ENCODE data around the gene OXSR1. TPM values are rescaled to one million over a fixed set of nuclear protein-coding genes. Genes with fewer than 3 reads are reported as not detected.

OXSR1 gene
- total and polyA plus RNA-seq, 2 of the 13 experiments (the other 11 are each of a cell fraction or from before 2014, with no cell fraction given) = 27.4 to 32.6 TPM

DNA sequence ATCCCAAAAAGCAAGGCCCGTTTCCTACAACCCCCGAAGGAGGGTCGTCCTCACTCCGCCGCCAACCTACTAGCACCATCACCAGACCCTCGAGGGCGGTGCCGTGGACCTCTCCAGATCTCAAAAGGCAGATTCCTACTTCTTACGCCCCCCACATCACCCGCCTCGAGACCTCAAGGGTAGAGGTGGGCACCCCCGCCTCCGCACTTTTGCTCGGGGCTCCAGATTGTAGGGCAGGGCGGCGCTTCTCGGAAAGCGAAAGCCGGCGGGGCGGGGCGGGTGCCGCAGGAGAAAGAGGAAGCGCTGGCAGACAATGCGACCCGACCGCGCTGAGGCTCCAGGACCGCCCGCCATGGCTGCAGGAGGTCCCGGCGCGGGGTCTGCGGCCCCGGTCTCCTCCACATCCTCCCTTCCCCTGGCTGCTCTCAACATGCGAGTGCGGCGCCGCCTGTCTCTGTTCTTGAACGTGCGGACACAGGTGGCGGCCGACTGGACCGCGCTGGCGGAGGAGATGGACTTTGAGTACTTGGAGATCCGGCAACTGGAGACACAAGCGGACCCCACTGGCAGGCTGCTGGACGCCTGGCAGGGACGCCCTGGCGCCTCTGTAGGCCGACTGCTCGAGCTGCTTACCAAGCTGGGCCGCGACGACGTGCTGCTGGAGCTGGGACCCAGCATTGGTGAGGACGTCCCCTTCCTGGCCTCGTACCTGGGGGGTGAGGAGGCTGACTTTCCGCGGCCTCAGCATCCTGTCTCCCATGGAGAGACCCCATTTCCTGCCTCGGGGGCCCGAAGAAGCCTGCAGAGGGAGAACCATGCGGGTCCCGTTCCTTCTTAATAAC lies 26.8 kb upstream of the OXSR1 start, which contains the start of gene MYD88 (continued):
- TF ChIP-seq ZNF790 (CRISPR knock-in tag; IDR thresholded peaks at IDR 0.05; ENCODE audit: borderline replicate concordance) (0 out of 2 replicates have a peak, but pooled peaks have one; percentile 22), ZNF136 (CRISPR knock-in tag; IDR thresholded peaks at IDR 0.05; ENCODE audit: low read depth) (no peak), RFX1 (IDR thresholded peaks at IDR 0.05) (no peak), DPF2 (CRISPR knock-in tag; IDR thresholded peaks at IDR 0.05; ENCODE audit: borderline replicate concordance, low read depth) (no peak), MAFK (conservative IDR thresholded peaks at IDR 0.05 in 1 of 2, IDR thresholded peaks at IDR 0.05 in 1 of 2; ENCODE audit: low read length in 2 of 2) (no peak), HNRNPUL1 (IDR thresholded peaks at IDR 0.05; ENCODE audit: low read depth, low read length) (no peak), RBM39 (IDR thresholded peaks at IDR 0.05; ENCODE audit: low read depth, low read length, poor library complexity, severe bottlenecking) (peak; percentile 86), ZNF780A (CRISPR knock-in tag; IDR thresholded peaks at IDR 0.05) (peak; percentile 51; the same call in 1 of the 2 replicates), ZFYVE20 (CRISPR knock-in tag; IDR thresholded peaks at IDR 0.05; ENCODE audit: borderline replicate concordance, low read depth) (no peak), ZNF709 (CRISPR knock-in tag; IDR thresholded peaks at IDR 0.05) (no peak; the same call in 1 of the 2 replicates), YY1 (IDR thresholded peaks at IDR 0.05; ENCODE audit: insufficient read depth, insufficient replicate concordance, low read depth, low read length) (peak; percentile 82), NAIF1 (CRISPR knock-in tag; IDR thresholded peaks at IDR 0.05; ENCODE audit: borderline replicate concordance) (0 out of 2 replicates have a peak, but pooled peaks have one; percentile 36), HNRNPLL (IDR thresholded peaks at IDR 0.05; ENCODE audit: low read depth, low read length, poor library complexity, severe bottlenecking) (peak; percentile 79)
- TF ChIP-seq, protein P1, sequence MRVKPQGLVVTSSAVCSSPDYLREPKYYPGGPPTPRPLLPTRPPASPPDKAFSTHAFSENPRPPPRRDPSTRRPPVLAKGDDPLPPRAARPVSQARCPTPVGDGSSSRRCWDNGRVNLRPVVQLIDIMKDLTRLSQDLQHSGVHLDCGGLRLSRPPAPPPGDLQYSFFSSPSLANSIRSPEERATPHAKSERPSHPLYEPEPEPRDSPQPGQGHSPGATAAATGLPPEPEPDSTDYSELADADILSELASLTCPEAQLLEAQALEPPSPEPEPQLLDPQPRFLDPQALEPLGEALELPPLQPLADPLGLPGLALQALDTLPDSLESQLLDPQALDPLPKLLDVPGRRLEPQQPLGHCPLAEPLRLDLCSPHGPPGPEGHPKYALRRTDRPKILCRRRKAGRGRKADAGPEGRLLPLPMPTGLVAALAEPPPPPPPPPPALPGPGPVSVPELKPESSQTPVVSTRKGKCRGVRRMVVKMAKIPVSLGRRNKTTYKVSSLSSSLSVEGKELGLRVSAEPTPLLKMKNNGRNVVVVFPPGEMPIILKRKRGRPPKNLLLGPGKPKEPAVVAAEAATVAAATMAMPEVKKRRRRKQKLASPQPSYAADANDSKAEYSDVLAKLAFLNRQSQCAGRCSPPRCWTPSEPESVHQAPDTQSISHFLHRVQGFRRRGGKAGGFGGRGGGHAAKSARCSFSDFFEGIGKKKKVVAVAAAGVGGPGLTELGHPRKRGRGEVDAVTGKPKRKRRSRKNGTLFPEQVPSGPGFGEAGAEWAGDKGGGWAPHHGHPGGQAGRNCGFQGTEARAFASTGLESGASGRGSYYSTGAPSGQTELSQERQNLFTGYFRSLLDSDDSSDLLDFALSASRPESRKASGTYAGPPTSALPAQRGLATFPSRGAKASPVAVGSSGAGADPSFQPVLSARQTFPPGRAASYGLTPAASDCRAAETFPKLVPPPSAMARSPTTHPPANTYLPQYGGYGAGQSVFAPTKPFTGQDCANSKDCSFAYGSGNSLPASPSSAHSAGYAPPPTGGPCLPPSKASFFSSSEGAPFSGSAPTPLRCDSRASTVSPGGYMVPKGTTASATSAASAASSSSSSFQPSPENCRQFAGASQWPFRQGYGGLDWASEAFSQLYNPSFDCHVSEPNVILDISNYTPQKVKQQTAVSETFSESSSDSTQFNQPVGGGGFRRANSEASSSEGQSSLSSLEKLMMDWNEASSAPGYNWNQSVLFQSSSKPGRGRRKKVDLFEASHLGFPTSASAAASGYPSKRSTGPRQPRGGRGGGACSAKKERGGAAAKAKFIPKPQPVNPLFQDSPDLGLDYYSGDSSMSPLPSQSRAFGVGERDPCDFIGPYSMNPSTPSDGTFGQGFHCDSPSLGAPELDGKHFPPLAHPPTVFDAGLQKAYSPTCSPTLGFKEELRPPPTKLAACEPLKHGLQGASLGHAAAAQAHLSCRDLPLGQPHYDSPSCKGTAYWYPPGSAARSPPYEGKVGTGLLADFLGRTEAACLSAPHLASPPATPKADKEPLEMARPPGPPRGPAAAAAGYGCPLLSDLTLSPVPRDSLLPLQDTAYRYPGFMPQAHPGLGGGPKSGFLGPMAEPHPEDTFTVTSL (CRISPR knock-in tag; IDR thresholded peaks at IDR 0.05; ENCODE audit: borderline replicate concordance) = no peak
- TF ChIP-seq, protein P2, sequence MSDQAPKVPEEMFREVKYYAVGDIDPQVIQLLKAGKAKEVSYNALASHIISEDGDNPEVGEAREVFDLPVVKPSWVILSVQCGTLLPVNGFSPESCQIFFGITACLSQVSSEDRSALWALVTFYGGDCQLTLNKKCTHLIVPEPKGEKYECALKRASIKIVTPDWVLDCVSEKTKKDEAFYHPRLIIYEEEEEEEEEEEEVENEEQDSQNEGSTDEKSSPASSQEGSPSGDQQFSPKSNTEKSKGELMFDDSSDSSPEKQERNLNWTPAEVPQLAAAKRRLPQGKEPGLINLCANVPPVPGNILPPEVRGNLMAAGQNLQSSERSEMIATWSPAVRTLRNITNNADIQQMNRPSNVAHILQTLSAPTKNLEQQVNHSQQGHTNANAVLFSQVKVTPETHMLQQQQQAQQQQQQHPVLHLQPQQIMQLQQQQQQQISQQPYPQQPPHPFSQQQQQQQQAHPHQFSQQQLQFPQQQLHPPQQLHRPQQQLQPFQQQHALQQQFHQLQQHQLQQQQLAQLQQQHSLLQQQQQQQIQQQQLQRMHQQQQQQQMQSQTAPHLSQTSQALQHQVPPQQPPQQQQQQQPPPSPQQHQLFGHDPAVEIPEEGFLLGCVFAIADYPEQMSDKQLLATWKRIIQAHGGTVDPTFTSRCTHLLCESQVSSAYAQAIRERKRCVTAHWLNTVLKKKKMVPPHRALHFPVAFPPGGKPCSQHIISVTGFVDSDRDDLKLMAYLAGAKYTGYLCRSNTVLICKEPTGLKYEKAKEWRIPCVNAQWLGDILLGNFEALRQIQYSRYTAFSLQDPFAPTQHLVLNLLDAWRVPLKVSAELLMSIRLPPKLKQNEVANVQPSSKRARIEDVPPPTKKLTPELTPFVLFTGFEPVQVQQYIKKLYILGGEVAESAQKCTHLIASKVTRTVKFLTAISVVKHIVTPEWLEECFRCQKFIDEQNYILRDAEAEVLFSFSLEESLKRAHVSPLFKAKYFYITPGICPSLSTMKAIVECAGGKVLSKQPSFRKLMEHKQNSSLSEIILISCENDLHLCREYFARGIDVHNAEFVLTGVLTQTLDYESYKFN (CRISPR knock-in tag; conservative IDR thresholded peaks at IDR 0.05) = peak; percentile 33; the same call in 1 of the 2 replicates
- TF ChIP-seq, protein P3, sequence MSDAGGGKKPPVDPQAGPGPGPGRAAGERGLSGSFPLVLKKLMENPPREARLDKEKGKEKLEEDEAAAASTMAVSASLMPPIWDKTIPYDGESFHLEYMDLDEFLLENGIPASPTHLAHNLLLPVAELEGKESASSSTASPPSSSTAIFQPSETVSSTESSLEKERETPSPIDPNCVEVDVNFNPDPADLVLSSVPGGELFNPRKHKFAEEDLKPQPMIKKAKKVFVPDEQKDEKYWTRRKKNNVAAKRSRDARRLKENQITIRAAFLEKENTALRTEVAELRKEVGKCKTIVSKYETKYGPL (CRISPR knock-in tag; IDR thresholded peaks at IDR 0.05) = no peak
